BE2C (cell line): Measurements from ENCODE around the gene LBHD1.
"Not testable (repeated sequence)": the region's sequence is repeated elsewhere in the genome, so short reads cannot be mapped to it uniquely, and the experiment has no call there.

Experiments
- DNase-seq: peaks from one replicate; pipeline ENCODE4 v3.0.0-alpha.2; 2020
- H3K27me3 ChIP-seq: fragments of 250-450 bp; sonication (Bioruptor Pico); 2 replicates; pipeline ENCODE4 v1.5.1; 2020; ENCODE audit warnings: mild to moderate bottlenecking
- H3K36me3 ChIP-seq: fragments of 250-450 bp; sonication (Bioruptor Pico); 2 replicates; pipeline ENCODE4 v1.5.1; 2020; ENCODE audit warnings: mild to moderate bottlenecking
- H3K4me1 ChIP-seq: fragments of 250-450 bp; sonication (Bioruptor Pico); 2 replicates; pipeline ENCODE4 v1.5.1; 2020
- H3K4me3 ChIP-seq: 2 replicates; pipeline ENCODE4 v1.5.1; 2011; ENCODE audit warnings: low read depth, low read length
- H3K9me3 ChIP-seq: fragments of 250-450 bp; sonication (Bioruptor Pico); 2 replicates; pipeline ENCODE4 v1.5.1; 2020
- CTCF ChIP-seq: IDR thresholded peaks from 2 replicates; pipeline ENCODE4 v1.5.1; 2012; ENCODE audit warnings: mild to moderate bottlenecking, low read depth, low read length

LBHD1 gene

GRCh38 chr11:62654297-62654696 is 17.8 kb downstream of the LBHD1 start:
- H3K36me3 ChIP-seq = peaks cover 4% of the 10 kb centered on the region; the same call in 1 of the 2 replicates
- H3K4me3 ChIP-seq = no peak overlapping the region
- H3K27me3 ChIP-seq = no peaks in the 10 kb centered on the region
- no peak for DNase-seq
- H3K4me1 ChIP-seq = no peaks in the 10 kb centered on the region
- TF ChIP-seq CTCF = no peak
- H3K9me3 ChIP-seq = no peaks in the 10 kb centered on the region

- Histone ChIP-seq H3K27me3 (no peaks in the 10 kb centered on the region), H3K4me3 (peak overlapping the region; percentile 86), H3K36me3 (peaks cover 5% of the 10 kb centered on the region; the same call in 1 of the 2 replicates), H3K9me3 (no peaks in the 10 kb centered on the region), H3K4me1 (no peaks in the 10 kb centered on the region)
- no peak for TF ChIP-seq CTCF
- no peak for DNase-seq
Observed at GRCh38 chr11:62652161-62653006, 19.7 kb downstream of the LBHD1 start.

- not testable (repeated sequence) for H3K4me3 ChIP-seq, H3K4me1 ChIP-seq, DNase-seq, H3K9me3 ChIP-seq, H3K36me3 ChIP-seq, H3K27me3 ChIP-seq
Observed at GRCh38 chr11:62650283-62650682, 21.8 kb downstream of the LBHD1 start.

- no peaks in the 10 kb centered on the region for H3K4me1 ChIP-seq
- DNase-seq = no peak
- peaks cover 8% of the 10 kb centered on the region for H3K36me3 ChIP-seq
- H3K4me3 ChIP-seq = no peak overlapping the region
- no peak for TF ChIP-seq CTCF
- H3K9me3 ChIP-seq = no peaks in the 10 kb centered on the region
- H3K27me3 ChIP-seq = no peaks in the 10 kb centered on the region
Observed at GRCh38 chr11:62649486-62649885, 22.6 kb downstream of the LBHD1 start.

GRCh38 chr11:62648967-62649364 is 23.1 kb downstream of the LBHD1 start:
- no peak for TF ChIP-seq CTCF
- Histone ChIP-seq H3K4me3 (no peak overlapping the region), H3K9me3 (no peaks in the 10 kb centered on the region), H3K4me1 (no peaks in the 10 kb centered on the region), H3K27me3 (no peaks in the 10 kb centered on the region), H3K36me3 (peaks cover 12% of the 10 kb centered on the region)
- DNase-seq = no peak

GRCh38 chr11:62648185-62648966 is 23.7 kb downstream of the LBHD1 start:
- Histone ChIP-seq H3K4me3 (no peak overlapping the region), H3K9me3 (no peaks in the 10 kb centered on the region), H3K27me3 (no peaks in the 10 kb centered on the region), H3K36me3 (peaks cover 12% of the 10 kb centered on the region), H3K4me1 (no peaks in the 10 kb centered on the region)
- TF ChIP-seq CTCF = no peak
- DNase-seq = no peak
